ENCODE measurements around the gene SNX19. TPM values are rescaled to one million over a fixed set of nuclear protein-coding genes. Genes with fewer than 3 reads are reported as not detected.

Gene SNX19
- polyA plus RNA-seq, 1 of the 3 experiments (the other 2 are of a cell fraction) = 16.6 TPM

- DNase-seq = no peak
- Histone ChIP-seq H3K36me3 (replicated peaks in 1 of 2; ENCODE audit: control insufficient read depth in 1 of 2, insufficient read depth in 2 of 2, low read length in 1 of 2) (no peaks in the 10 kb centered on the region), H3K27me3 (ENCODE audit: insufficient read depth) (no peaks in the 10 kb centered on the region), H2AFZ (ENCODE audit: low read depth) (no peak overlapping the region), H3K4me1 (ENCODE audit: control insufficient read depth in 1 of 2, insufficient read depth in 2 of 2, low read depth in 1 of 2, low read length in 1 of 2) (0 out of 4 replicates have a peak, but pooled peaks cover 0 to 3% of the 10 kb centered on the region in 2 experiments), H3K4me2 (no peak overlapping the region), H3K9me3 (no peaks in the 10 kb centered on the region), H4K20me1 (ENCODE audit: insufficient read depth) (no peaks in the 10 kb centered on the region), H3K4me3 (ENCODE audit: low read depth in 2 of 2, low read length in 1 of 2) (no peak overlapping the region), H3K9me2 (no peaks in the 10 kb centered on the region), H3K79me2 (ENCODE audit: insufficient read depth) (no peaks in the 10 kb centered on the region), H3K27ac (ENCODE audit: low read depth in 2 of 2, low read length in 1 of 2) (no peak overlapping the region), H3F3A (replicated peaks; ENCODE audit: insufficient read depth) (no peaks in the 10 kb centered on the region), H3K9ac (no peak overlapping the region)
- TF ChIP-seq RAD21 (IDR thresholded peaks at IDR 0.05; ENCODE audit: low read length) (no peak), EP300 (IDR thresholded peaks at IDR 0.05; ENCODE audit: borderline replicate concordance in 1 of 2, low read depth in 1 of 2, low read length in 1 of 2) (no peak), RCOR1 (IDR thresholded peaks at IDR 0.05; ENCODE audit: low read length) (no peak), TAF1 (IDR thresholded peaks at IDR 0.05; ENCODE audit: borderline replicate concordance, low read depth, low read length) (no peak), FOXM1 (IDR thresholded peaks at IDR 0.05; ENCODE audit: low read depth) (no peak), NRF1 (IDR thresholded peaks at IDR 0.05; ENCODE audit: low read depth, low read length) (no peak), FOSL2 (IDR thresholded peaks at IDR 0.05; ENCODE audit: borderline replicate concordance, low read depth) (no peak), PBX3 (IDR thresholded peaks at IDR 0.05) (no peak), NFIC (IDR thresholded peaks at IDR 0.05; ENCODE audit: borderline replicate concordance) (no peak), CTCF (IDR thresholded peaks at IDR 0.05) (no peak), JUND (IDR thresholded peaks at IDR 0.05) (no peak), IRF3 (IDR thresholded peaks at IDR 0.05; ENCODE audit: low read depth, low read length) (no peak), MXI1 (IDR thresholded peaks at IDR 0.05; ENCODE audit: low read depth, low read length) (no peak), SIN3A (IDR thresholded peaks at IDR 0.05; ENCODE audit: borderline replicate concordance, low read depth, low read length) (no peak), YY1 (IDR thresholded peaks at IDR 0.05; ENCODE audit: low read depth) (no peak)
- CTCF ChIA-PET = no interaction called here
- POLR2A ChIA-PET = no interaction called here
- WGBS (ENCODE audit: low lambda C conversion rate) = 42% methylated on average over 9 of the region's 9 CpGs
Observed at GRCh38 chr11:130945896-130946295, 29.6 kb upstream of the SNX19 start.

GRCh38 chr11:130940706-130941105, 24.4 kb upstream of the SNX19 start:
- no peak for DNase-seq
- Histone ChIP-seq H3K9me2 (no peaks in the 10 kb centered on the region), H3K79me2 (ENCODE audit: insufficient read depth) (no peaks in the 10 kb centered on the region), H3F3A (replicated peaks; ENCODE audit: insufficient read depth) (no peaks in the 10 kb centered on the region), H3K27me3 (ENCODE audit: insufficient read depth) (no peaks in the 10 kb centered on the region), H4K20me1 (ENCODE audit: insufficient read depth) (no peaks in the 10 kb centered on the region), H3K9me3 (no peaks in the 10 kb centered on the region), H3K4me1 (ENCODE audit: control insufficient read depth in 1 of 2, insufficient read depth in 2 of 2, low read depth in 1 of 2, low read length in 1 of 2) (0 out of 4 replicates have a peak, but pooled peaks cover 0 to under 1% of the 10 kb centered on the region in 2 experiments), H3K36me3 (replicated peaks in 1 of 2; ENCODE audit: control insufficient read depth in 1 of 2, insufficient read depth in 2 of 2, low read length in 1 of 2) (no peaks in the 10 kb centered on the region), H2AFZ (ENCODE audit: low read depth) (no peak overlapping the region), H3K9ac (no peak overlapping the region), H3K4me2 (no peak overlapping the region), H3K27ac (ENCODE audit: low read depth in 2 of 2, low read length in 1 of 2) (no peak overlapping the region), H3K4me3 (ENCODE audit: low read depth in 2 of 2, low read length in 1 of 2) (no peak overlapping the region)
- ChIA-PET CTCF (interaction anchor here (0.7 kb wide), 1 partner anchor 35 kb away, joined by 3 read pairs; no protein-coding TSS in a partner anchor), POLR2A (no interaction called here)
- 0% methylated on average over 1 of the region's 1 CpG for WGBS (ENCODE audit: low lambda C conversion rate)
- no peak for TF ChIP-seq FOXJ3 (CRISPR knock-in tag; IDR thresholded peaks at IDR 0.05)
- no peak for TF ChIP-seq FOXM1 (IDR thresholded peaks at IDR 0.05; ENCODE audit: low read depth)
- TF ChIP-seq ZBTB33 (IDR thresholded peaks at IDR 0.05; ENCODE audit: borderline replicate concordance, low read depth) = no peak
- no peak for TF ChIP-seq SIN3A (IDR thresholded peaks at IDR 0.05; ENCODE audit: borderline replicate concordance, low read depth, low read length)
- TF ChIP-seq RXRA (IDR thresholded peaks at IDR 0.05; ENCODE audit: borderline replicate concordance, low read depth) = no peak
- no peak for TF ChIP-seq RFX5 (IDR thresholded peaks at IDR 0.05; ENCODE audit: low read length)
- no peak for TF ChIP-seq GABPA (IDR thresholded peaks at IDR 0.05; ENCODE audit: low read depth)
- TF ChIP-seq YY1 (IDR thresholded peaks at IDR 0.05; ENCODE audit: low read depth) = no peak
- TF ChIP-seq TAF1 (IDR thresholded peaks at IDR 0.05; ENCODE audit: borderline replicate concordance, low read depth, low read length) = no peak
- TF ChIP-seq MEF2A (IDR thresholded peaks at IDR 0.05; ENCODE audit: borderline replicate concordance, low read depth) = no peak
- no peak for TF ChIP-seq TCF12 (IDR thresholded peaks at IDR 0.05)
- no peak for TF ChIP-seq ELF1 (IDR thresholded peaks at IDR 0.05)
- no peak for TF ChIP-seq TEAD4 (IDR thresholded peaks at IDR 0.05; ENCODE audit: borderline replicate concordance, insufficient read depth)
- no peak for TF ChIP-seq NFIC (IDR thresholded peaks at IDR 0.05; ENCODE audit: borderline replicate concordance)

Data from SK-N-SH (cell line).